HG02885 (cell line): ENCODE measurements around the gene ERN2.
"Not testable (repeated sequence)": the region's sequence is repeated elsewhere in the genome, so short reads cannot be mapped to it uniquely, and the experiment has no call there.

Experiments
- ATAC-seq: cut with Tn5 transposase; IDR thresholded peaks from one replicate; pipeline ENCODE4 v1.9.1; 2021; ENCODE audit warnings: mild to moderate bottlenecking; ENCODE audit not compliant: unreplicated experiment, poor library complexity

ERN2 gene

GRCh38 chr16:23712976-23713375 lies at the start of gene ERN2:
ERN2 (minus strand) TSS chr16:23713222; CDS start chr16:23713187, 35 bp downstream.
- no peak for ATAC-seq

- no peak for ATAC-seq
Observed at GRCh38 chr16:23757937-23758619, 45.1 kb upstream of the ERN2 start.

- no peak for ATAC-seq
Observed at GRCh38 chr16:23757116-23757515, 44.1 kb upstream of the ERN2 start.

GRCh38 chr16:23755484-23755809 lies 42.4 kb upstream of the ERN2 start:
- ATAC-seq = no peak

GRCh38 chr16:23754594-23755483 lies 41.8 kb upstream of the ERN2 start, which contains the start of gene CHP2:
CHP2 (plus strand) TSS chr16:23755026; CDS start chr16:23755050, 24 bp downstream.
- ATAC-seq = no peak

GRCh38 chr16:23753908-23754593 lies 41.0 kb upstream of the ERN2 start:
- no peak for ATAC-seq

GRCh38 chr16:23751053-23751452 lies 38.0 kb upstream of the ERN2 start:
- ATAC-seq = not testable (repeated sequence)

- no peak for ATAC-seq
Observed at GRCh38 chr16:23748630-23749029, 35.6 kb upstream of the ERN2 start.

- no peak for ATAC-seq
Observed at GRCh38 chr16:23745263-23745662, 32.2 kb upstream of the ERN2 start.

GRCh38 chr16:23742766-23743165 lies 29.7 kb upstream of the ERN2 start:
- no peak for ATAC-seq

GRCh38 chr16:23741675-23742303 lies 28.8 kb upstream of the ERN2 start:
- no peak for ATAC-seq

GRCh38 chr16:23739516-23739915 lies 26.5 kb upstream of the ERN2 start:
- no peak for ATAC-seq

GRCh38 chr16:23737423-23738028 lies 24.5 kb upstream of the ERN2 start:
- ATAC-seq = not testable (repeated sequence)

GRCh38 chr16:23734176-23734893 lies 21.3 kb upstream of the ERN2 start:
- ATAC-seq = no peak

GRCh38 chr16:23729503-23730424 lies 16.7 kb upstream of the ERN2 start:
- ATAC-seq = no peak

GRCh38 chr16:23728112-23728477 lies 15.1 kb upstream of the ERN2 start:
- ATAC-seq = no peak

GRCh38 chr16:23726710-23727109 lies 13.7 kb upstream of the ERN2 start:
- ATAC-seq = no peak

- no peak for ATAC-seq
Observed at GRCh38 chr16:23724785-23725131, 11.7 kb upstream of the ERN2 start.
